Ishikawa (cell line): ENCODE data around the gene GALNT10.

Experiments
- CEBPB ChIP-seq: IDR thresholded peaks from 2 replicates; pipeline ENCODE4 v1.6.1; 2012
- CREB1 ChIP-seq: IDR thresholded peaks from 2 replicates; pipeline ENCODE4 v1.6.1; 2012; ENCODE audit warnings: low read depth
- EGR1 ChIP-seq: IDR thresholded peaks from 2 replicates; pipeline ENCODE4 v1.6.1; 2012
- EP300 ChIP-seq: IDR thresholded peaks from 2 replicates; pipeline ENCODE4 v1.6.1; 2012; ENCODE audit warnings: borderline replicate concordance
- FOXM1 ChIP-seq: IDR thresholded peaks from 2 replicates; pipeline ENCODE4 v1.6.1; 2012; ENCODE audit warnings: low read depth, borderline replicate concordance
- RAD21 ChIP-seq: IDR thresholded peaks from 2 replicates; pipeline ENCODE4 v1.6.1; 2012; ENCODE audit warnings: low read depth
- TEAD4 ChIP-seq: IDR thresholded peaks from 2 replicates; pipeline ENCODE4 v1.6.1; 2012
- YY1 ChIP-seq: IDR thresholded peaks from 2 replicates; pipeline ENCODE4 v1.6.1; 2012; ENCODE audit warnings: low read depth
- TF ChIP-seq, protein P1 (sequence below): IDR thresholded peaks from 2 replicates; pipeline ENCODE4 v1.6.1; 2012
- TF ChIP-seq, protein P2 (sequence below): IDR thresholded peaks from 2 replicates; pipeline ENCODE4 v1.6.1; 2012
- TF ChIP-seq, protein P3 (sequence below): IDR thresholded peaks from 2 replicates; pipeline ENCODE4 v1.6.1; 2012; ENCODE audit warnings: low read depth, mild to moderate bottlenecking

DNA sequence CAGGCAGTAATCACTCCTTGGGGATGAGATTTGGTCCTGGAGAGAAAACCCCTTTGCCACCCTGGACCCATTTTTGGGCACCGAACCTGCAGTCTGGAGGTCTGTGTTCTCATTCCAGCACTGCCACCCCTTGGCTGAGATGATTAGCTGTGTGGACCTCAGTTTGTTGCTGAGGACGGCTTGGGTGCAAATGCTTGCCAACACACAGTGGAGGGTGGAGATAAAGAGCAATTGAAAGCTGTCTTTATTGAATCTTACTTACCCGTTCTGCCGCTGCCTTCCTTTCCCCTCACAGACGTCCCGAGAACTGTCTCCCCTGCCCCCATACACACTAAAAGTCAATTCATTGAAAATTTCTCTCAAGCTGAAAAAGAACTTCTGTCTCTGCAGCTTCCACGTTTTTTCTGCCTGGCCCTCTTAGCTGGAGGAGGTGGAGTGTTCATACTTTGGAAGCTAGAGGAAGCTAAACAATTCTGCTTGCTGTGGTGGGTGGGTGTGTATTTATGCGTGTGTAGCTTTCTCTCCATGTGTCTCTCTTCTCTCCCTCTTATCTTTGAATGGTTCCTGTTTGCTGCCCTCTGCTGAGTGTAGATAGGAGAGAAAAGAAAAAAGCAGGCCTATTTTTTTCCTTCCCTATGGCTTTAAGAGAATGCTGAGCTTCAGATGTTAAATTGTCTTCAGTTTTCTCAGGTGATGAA lies 6.6 kb downstream of the GALNT10 start:
- TF ChIP-seq CREB1 (no peak), CEBPB (no peak), YY1 (no peak), RAD21 (no peak), FOXM1 (no peak), EGR1 (no peak), TEAD4 (no peak), EP300 (no peak)
- TF ChIP-seq, protein P1, sequence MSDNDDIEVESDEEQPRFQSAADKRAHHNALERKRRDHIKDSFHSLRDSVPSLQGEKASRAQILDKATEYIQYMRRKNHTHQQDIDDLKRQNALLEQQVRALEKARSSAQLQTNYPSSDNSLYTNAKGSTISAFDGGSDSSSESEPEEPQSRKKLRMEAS = no peak
- TF ChIP-seq, protein P2, sequence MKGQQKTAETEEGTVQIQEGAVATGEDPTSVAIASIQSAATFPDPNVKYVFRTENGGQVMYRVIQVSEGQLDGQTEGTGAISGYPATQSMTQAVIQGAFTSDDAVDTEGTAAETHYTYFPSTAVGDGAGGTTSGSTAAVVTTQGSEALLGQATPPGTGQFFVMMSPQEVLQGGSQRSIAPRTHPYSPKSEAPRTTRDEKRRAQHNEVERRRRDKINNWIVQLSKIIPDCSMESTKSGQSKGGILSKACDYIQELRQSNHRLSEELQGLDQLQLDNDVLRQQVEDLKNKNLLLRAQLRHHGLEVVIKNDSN = no peak
- TF ChIP-seq, protein P3, sequence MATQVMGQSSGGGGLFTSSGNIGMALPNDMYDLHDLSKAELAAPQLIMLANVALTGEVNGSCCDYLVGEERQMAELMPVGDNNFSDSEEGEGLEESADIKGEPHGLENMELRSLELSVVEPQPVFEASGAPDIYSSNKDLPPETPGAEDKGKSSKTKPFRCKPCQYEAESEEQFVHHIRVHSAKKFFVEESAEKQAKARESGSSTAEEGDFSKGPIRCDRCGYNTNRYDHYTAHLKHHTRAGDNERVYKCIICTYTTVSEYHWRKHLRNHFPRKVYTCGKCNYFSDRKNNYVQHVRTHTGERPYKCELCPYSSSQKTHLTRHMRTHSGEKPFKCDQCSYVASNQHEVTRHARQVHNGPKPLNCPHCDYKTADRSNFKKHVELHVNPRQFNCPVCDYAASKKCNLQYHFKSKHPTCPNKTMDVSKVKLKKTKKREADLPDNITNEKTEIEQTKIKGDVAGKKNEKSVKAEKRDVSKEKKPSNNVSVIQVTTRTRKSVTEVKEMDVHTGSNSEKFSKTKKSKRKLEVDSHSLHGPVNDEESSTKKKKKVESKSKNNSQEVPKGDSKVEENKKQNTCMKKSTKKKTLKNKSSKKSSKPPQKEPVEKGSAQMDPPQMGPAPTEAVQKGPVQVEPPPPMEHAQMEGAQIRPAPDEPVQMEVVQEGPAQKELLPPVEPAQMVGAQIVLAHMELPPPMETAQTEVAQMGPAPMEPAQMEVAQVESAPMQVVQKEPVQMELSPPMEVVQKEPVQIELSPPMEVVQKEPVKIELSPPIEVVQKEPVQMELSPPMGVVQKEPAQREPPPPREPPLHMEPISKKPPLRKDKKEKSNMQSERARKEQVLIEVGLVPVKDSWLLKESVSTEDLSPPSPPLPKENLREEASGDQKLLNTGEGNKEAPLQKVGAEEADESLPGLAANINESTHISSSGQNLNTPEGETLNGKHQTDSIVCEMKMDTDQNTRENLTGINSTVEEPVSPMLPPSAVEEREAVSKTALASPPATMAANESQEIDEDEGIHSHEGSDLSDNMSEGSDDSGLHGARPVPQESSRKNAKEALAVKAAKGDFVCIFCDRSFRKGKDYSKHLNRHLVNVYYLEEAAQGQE = no peak
